T-helper 17 cell (primary cell): Measurements from ENCODE around the gene KDM3A. TPM values are rescaled to one million over a fixed set of nuclear protein-coding genes. Genes with fewer than 3 reads are reported as not detected.

Source experiments
- ATAC-seq: fragments of 150-1000 bp; cut with Tn5 transposase; 2 replicates; pipeline ENCODE4 v1.10.0; 2021; ENCODE audit warnings: mild to moderate bottlenecking, moderate library complexity
- DNase-seq, 3 donors: peaks; one replicate each; pipeline versions ENCODE4 v3.0.0 to v3.0.0-alpha.2; 2020 to 2021
- H3K9me3 ChIP-seq: one replicate; pipeline ENCODE4 v1.7.0; 2013; ENCODE audit warnings: low read length, mild to moderate bottlenecking; ENCODE audit not compliant: control insufficient read depth, poor library complexity, severe bottlenecking
- H3K27ac Mint-ChIP-seq: one replicate; pipeline ENCODE4 v1.8.0; 2022; ENCODE audit warnings: mild to moderate bottlenecking, moderate library complexity, mixed read lengths
- H3K27me3 Mint-ChIP-seq: one replicate; pipeline ENCODE4 v1.8.0; 2022; ENCODE audit warnings: mixed read lengths
- H3K36me3 Mint-ChIP-seq: one replicate; pipeline ENCODE4 v1.8.0; 2022; ENCODE audit warnings: low read depth, mixed read lengths
- H3K4me1 Mint-ChIP-seq: one replicate; pipeline ENCODE4 v1.8.0; 2022; ENCODE audit warnings: mild to moderate bottlenecking, mixed read lengths
- H3K4me3 Mint-ChIP-seq: one replicate; pipeline ENCODE4 v1.8.0; 2022; ENCODE audit warnings: mild to moderate bottlenecking, moderate library complexity, mixed read lengths
- total RNA-seq, 4 donors: library from RNA in 2 of 4; stranded (reverse) in 2 of 4; gene quantifications; one replicate each; pipeline ENCODE4 v1.2.3 and lab custom pipeline; 2022 to 2026

KDM3A gene
- total RNA-seq, 2 donors from 2014 or later = 156 to 161 TPM

GRCh38 chr2:86441882-86442641 lies 891 bp downstream of the KDM3A start:
- no peaks in the 10 kb centered on the region for H3K27me3 Mint-ChIP-seq
- ATAC-seq = peak; percentile 13
- peak; percentile 52 to 68 (median 53) for DNase-seq
- peaks cover 6% of the 10 kb centered on the region for H3K9me3 ChIP-seq
- H3K27ac Mint-ChIP-seq = peak overlapping the region; percentile 78
- peak overlapping the region; percentile 96 for H3K4me3 Mint-ChIP-seq
- H3K36me3 Mint-ChIP-seq = peaks cover 5% of the 10 kb centered on the region
- peaks cover 35% of the 10 kb centered on the region for H3K4me1 Mint-ChIP-seq

DNA sequence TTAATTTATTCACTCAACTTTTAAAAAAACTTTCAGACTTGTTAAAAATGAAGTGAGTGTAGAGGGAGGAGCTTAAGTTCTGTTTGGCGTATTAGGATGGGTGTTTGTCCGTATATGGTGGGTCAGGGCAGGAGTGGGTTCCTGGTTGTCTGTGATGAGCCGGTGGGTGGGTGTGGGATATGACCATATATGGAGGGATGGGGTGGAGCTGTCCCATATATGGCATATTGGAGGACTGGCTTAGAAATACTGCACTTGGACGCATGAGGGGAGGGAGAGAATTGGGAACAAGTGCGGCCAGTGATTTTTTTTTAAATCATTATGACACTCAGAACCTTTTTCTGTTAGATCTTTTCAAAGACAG lies 1.5 kb downstream of the KDM3A start:
- peak; percentile 64 for ATAC-seq
- no peaks in the 10 kb centered on the region for H3K27me3 Mint-ChIP-seq
- peaks cover 5% of the 10 kb centered on the region for H3K36me3 Mint-ChIP-seq
- H3K4me1 Mint-ChIP-seq = peaks cover 39% of the 10 kb centered on the region
- peak; percentile 47 to 74 (median 57) for DNase-seq
- peak overlapping the region; percentile 78 for H3K27ac Mint-ChIP-seq
- H3K9me3 ChIP-seq = peaks cover 6% of the 10 kb centered on the region
- peak overlapping the region; percentile 96 for H3K4me3 Mint-ChIP-seq

- peaks cover 6% of the 10 kb centered on the region for H3K9me3 ChIP-seq
- Mint-ChIP-seq H3K4me3 (peak overlapping the region; percentile 96), H3K4me1 (peaks cover 50% of the 10 kb centered on the region), H3K36me3 (peaks cover 9% of the 10 kb centered on the region), H3K27me3 (no peaks in the 10 kb centered on the region), H3K27ac (peak overlapping the region; percentile 78)
- DNase-seq (no peak), ATAC-seq (no peak)
These were observed 2.6 kb downstream of the KDM3A start for GRCh38 chr2:86443631-86444350.

GRCh38 chr2:86445436-86445835 lies 4.3 kb downstream of the KDM3A start:
- Mint-ChIP-seq H3K4me3 (peak overlapping the region; percentile 61), H3K36me3 (peaks cover 12% of the 10 kb centered on the region), H3K4me1 (peaks cover 62% of the 10 kb centered on the region), H3K27me3 (no peaks in the 10 kb centered on the region), H3K27ac (peak overlapping the region; percentile 16)
- no peaks in the 10 kb centered on the region for H3K9me3 ChIP-seq
- DNase-seq = no peak
- ATAC-seq = no peak

DNA sequence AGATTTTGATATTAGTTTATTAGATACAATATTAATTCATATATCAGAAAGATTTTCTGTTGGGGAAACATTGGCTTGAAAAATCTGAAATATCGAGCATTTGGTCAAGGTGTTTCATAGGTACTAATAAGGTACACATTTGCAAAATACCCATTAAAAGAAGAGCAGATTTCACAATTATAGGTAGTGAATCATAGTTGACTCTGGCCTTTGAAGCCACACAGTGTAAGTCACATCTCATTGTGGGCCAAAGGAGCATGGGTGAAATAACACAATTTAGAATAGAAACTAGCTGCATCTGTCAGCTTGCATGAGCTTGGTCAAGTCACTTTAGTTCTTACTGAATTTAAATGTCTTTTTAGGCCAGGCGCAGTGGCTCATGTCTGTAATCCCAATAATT lies 4.9 kb downstream of the KDM3A start:
- Mint-ChIP-seq H3K4me1 (peaks cover 63% of the 10 kb centered on the region), H3K27ac (no peak overlapping the region), H3K4me3 (no peak overlapping the region), H3K36me3 (peaks cover 13% of the 10 kb centered on the region), H3K27me3 (no peaks in the 10 kb centered on the region)
- DNase-seq (no peak), ATAC-seq (no peak)
- no peaks in the 10 kb centered on the region for H3K9me3 ChIP-seq

- Mint-ChIP-seq H3K27ac (no peak overlapping the region), H3K27me3 (no peaks in the 10 kb centered on the region), H3K4me3 (no peak overlapping the region), H3K4me1 (peaks cover 27% of the 10 kb centered on the region), H3K36me3 (peaks cover 16% of the 10 kb centered on the region)
- no peaks in the 10 kb centered on the region for H3K9me3 ChIP-seq
- DNase-seq = no peak
- ATAC-seq = no peak
These were observed 12.7 kb downstream of the KDM3A start for GRCh38 chr2:86453836-86454235.

- Mint-ChIP-seq H3K4me3 (no peak overlapping the region), H3K4me1 (peaks cover 28% of the 10 kb centered on the region), H3K36me3 (peaks cover 17% of the 10 kb centered on the region), H3K27me3 (no peaks in the 10 kb centered on the region), H3K27ac (no peak overlapping the region)
- DNase-seq (no peak), ATAC-seq (no peak)
- H3K9me3 ChIP-seq = no peaks in the 10 kb centered on the region
These were observed 13.1 kb downstream of the KDM3A start for GRCh38 chr2:86454238-86454637.

DNA sequence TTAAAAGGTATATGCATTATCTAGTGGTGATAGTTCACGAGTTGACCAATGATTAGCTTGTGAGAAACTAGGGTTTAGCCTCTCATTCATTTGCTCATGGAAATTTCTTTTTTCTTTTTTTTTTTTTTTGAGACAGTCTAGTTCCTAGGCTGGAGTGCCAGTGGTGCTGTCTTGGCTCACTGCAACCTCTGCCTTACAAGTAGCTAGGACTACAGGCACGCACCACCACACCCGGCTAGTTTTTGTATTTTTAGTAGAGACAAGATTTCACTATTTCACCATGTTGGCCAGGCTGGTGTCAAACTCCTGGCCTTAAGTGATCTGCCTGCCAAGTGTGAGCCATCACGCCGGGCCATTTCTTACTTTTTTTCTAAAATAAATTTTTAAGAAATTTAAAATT lies 14.0 kb downstream of the KDM3A start:
- H3K27ac Mint-ChIP-seq = no peak overlapping the region
- no peaks in the 10 kb centered on the region for H3K9me3 ChIP-seq
- H3K36me3 Mint-ChIP-seq = peaks cover 18% of the 10 kb centered on the region
- ATAC-seq = no peak
- no peaks in the 10 kb centered on the region for H3K27me3 Mint-ChIP-seq
- no peak overlapping the region for H3K4me3 Mint-ChIP-seq
- peaks cover 23% of the 10 kb centered on the region for H3K4me1 Mint-ChIP-seq
- DNase-seq = no peak

DNA sequence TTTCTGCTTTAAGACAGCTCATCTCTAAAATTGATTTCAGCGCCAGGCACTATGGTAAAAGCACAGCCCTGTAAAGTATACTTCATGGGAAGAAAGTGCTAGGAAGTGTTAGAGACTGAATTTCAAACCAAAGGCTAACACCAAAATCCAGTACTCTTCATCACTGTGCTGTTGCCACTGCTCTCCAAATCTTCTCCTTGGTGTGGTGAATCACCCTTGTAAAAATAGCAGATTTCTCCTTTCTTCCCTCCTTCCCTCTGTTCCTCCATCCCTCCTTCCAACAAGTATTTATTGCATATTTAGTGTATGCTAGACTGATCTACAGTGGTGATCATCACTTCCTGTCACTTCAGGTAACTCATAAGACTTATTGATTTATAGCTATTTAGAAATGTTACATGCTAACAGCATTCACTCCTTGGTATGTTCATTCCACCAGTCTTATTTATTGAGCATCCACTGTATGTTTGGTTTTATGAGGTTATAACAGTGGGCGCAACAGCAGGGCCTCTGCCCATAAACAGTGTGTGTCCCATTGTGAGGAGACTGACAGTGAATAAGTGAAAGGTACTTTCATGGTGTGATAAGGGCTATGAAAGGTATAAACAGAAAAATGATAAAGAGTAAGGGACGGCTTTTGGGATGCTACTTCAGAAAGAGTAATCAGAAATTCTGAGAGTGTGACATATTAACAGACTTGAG lies 20.0 kb downstream of the KDM3A start:
- no peak for ATAC-seq
- peaks cover 33% of the 10 kb centered on the region for H3K4me1 Mint-ChIP-seq
- peaks cover 31% of the 10 kb centered on the region for H3K36me3 Mint-ChIP-seq
- H3K9me3 ChIP-seq = no peaks in the 10 kb centered on the region
- H3K4me3 Mint-ChIP-seq = no peak overlapping the region
- DNase-seq = no peak
- H3K27ac Mint-ChIP-seq = peak overlapping the region; percentile 1
- H3K27me3 Mint-ChIP-seq = no peaks in the 10 kb centered on the region

- H3K9me3 ChIP-seq = no peaks in the 10 kb centered on the region
- no peaks in the 10 kb centered on the region for H3K27me3 Mint-ChIP-seq
- peak overlapping the region; percentile 75 for H3K27ac Mint-ChIP-seq
- peak overlapping the region; percentile 46 for H3K4me3 Mint-ChIP-seq
- no peak for DNase-seq
- ATAC-seq = peak; percentile 39
- H3K4me1 Mint-ChIP-seq = peaks cover 40% of the 10 kb centered on the region
- H3K36me3 Mint-ChIP-seq = peaks cover 29% of the 10 kb centered on the region
These were observed 23.5 kb downstream of the KDM3A start for GRCh38 chr2:86464652-86465051.

DNA sequence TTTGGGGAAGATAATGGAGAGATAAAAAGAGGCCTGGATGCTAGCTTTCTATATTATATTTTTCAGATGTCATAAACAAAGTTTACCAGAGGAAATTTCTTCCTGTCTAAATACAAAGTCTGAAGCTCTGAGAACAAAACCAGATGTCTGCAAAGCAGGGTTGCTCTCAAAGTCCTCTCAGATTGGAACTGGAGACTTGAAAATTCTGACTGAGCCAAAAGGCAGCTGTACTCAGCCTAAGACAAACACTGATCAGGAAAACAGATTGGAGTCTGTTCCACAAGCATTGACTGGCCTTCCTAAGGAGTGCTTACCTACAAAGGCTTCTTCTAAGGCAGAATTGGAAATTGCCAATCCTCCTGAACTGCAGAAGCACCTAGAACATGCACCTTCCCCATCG lies 25.1 kb downstream of the KDM3A start:
- ATAC-seq = no peak
- no peaks in the 10 kb centered on the region for H3K9me3 ChIP-seq
- peaks cover 40% of the 10 kb centered on the region for H3K4me1 Mint-ChIP-seq
- DNase-seq = no peak
- H3K27me3 Mint-ChIP-seq = no peaks in the 10 kb centered on the region
- no peak overlapping the region for H3K4me3 Mint-ChIP-seq
- peaks cover 25% of the 10 kb centered on the region for H3K36me3 Mint-ChIP-seq
- H3K27ac Mint-ChIP-seq = peak overlapping the region; percentile 95

DNA sequence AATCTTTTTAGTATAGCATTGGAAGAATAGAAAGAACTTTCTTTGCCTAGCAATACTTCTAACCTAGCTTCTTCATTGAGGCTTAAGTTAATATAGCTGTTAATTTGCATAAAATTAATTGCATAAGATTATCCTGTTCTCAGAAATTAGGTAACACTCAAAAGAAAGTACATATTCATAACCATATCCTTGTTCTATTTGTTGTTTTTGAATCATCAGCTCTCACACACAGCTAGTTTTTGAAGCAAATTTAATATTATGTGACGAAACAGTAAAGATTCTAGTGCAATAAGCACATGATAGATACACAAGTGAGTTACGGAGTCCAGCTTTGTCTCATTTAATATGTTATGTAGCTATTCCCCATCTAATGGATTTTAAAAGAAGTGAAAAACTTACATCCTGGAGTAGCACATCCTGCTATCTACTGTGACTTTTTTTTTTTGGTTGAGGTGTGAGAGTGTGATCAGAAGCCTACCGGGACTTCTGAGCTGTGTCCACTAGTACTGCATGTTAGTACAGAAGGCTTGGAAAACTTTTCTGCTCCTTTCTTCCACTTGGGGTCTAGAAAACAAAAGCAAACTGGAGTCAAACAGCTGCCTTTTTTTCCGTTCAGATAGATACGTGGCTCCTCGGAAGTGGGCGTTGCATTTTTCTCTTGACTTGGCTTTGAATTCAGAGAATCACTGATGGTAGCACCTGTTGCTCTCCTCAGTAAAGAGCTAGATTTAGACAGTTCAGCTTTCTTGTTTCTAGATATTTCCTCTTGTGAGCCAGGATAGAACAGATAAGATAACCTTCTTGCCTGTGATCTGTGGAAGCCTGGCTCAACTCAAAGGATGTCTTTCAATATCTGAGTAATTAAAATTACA lies 27.2 kb downstream of the KDM3A start:
- no peaks in the 10 kb centered on the region for H3K9me3 ChIP-seq
- Mint-ChIP-seq H3K27me3 (no peaks in the 10 kb centered on the region), H3K27ac (peak overlapping the region; percentile 95), H3K4me1 (peaks cover 45% of the 10 kb centered on the region), H3K4me3 (peak overlapping the region; percentile 86), H3K36me3 (peaks cover 21% of the 10 kb centered on the region)
- ATAC-seq = peak; percentile 76
- no peak for DNase-seq
